GM23248 (cell line): ENCODE data around the gene EDC3. TPM values are rescaled to one million over a fixed set of nuclear protein-coding genes. Genes with fewer than 3 reads are reported as not detected.

ENCODE experiments used
- DNase-seq: peaks from one replicate; pipeline ENCODE4 v3.0.0-alpha.2; 2015
- H2AFZ ChIP-seq: fragments of 200-600 bp; sonication (generic); 2 replicates; pipeline ENCODE4 v1.6.1; 2016; ENCODE audit warnings: antibody characterized with exemption
- H3F3A ChIP-seq: fragments of 200-600 bp; sonication (generic); 2 replicates; pipeline ENCODE4 v1.6.1; 2016; ENCODE audit warnings: mild to moderate bottlenecking, antibody characterized with exemption, mixed run types; ENCODE audit not compliant: insufficient read depth
- H3K27ac ChIP-seq: fragments of 200-600 bp; sonication (generic); 2 replicates; pipeline ENCODE4 v1.5.1; 2016; ENCODE audit warnings: mild to moderate bottlenecking
- H3K27me3 ChIP-seq: fragments of 200-600 bp; sonication (generic); replicated peaks from 2 replicates; pipeline ENCODE4 v1.6.1; 2016; ENCODE audit warnings: mild to moderate bottlenecking; ENCODE audit not compliant: insufficient read depth
- H3K36me3 ChIP-seq: fragments of 200-600 bp; sonication (generic); 2 replicates; pipeline ENCODE4 v1.6.1; 2016; ENCODE audit warnings: low read depth, mild to moderate bottlenecking
- H3K4me1 ChIP-seq: fragments of 200-600 bp; sonication (generic); 2 replicates; pipeline ENCODE4 v1.6.1; 2016; ENCODE audit warnings: mild to moderate bottlenecking; ENCODE audit not compliant: insufficient read depth
- H3K4me2 ChIP-seq: fragments of 200-600 bp; sonication (generic); one replicate; pipeline ENCODE4 v1.6.1; 2016; ENCODE audit warnings: mild to moderate bottlenecking; ENCODE audit not compliant: unreplicated experiment
- H3K4me3 ChIP-seq: fragments of 200-600 bp; sonication (generic); 2 replicates; pipeline ENCODE4 v1.5.1; 2016; ENCODE audit warnings: mild to moderate bottlenecking
- H3K79me2 ChIP-seq: fragments of 200-600 bp; sonication (generic); 2 replicates; pipeline ENCODE4 v1.6.1; 2016; ENCODE audit warnings: mild to moderate bottlenecking; ENCODE audit not compliant: insufficient read depth
- H3K9ac ChIP-seq: fragments of 200-600 bp; sonication (generic); 2 replicates; pipeline ENCODE4 v1.6.1; 2016; ENCODE audit warnings: mild to moderate bottlenecking
- H3K9me2 ChIP-seq: fragments of 200-600 bp; sonication (generic); 2 replicates; pipeline ENCODE4 v1.6.1; 2016; ENCODE audit warnings: mixed run types, mild to moderate bottlenecking, moderate library complexity; ENCODE audit not compliant: insufficient read depth
- H3K9me3 ChIP-seq: fragments of 200-600 bp; sonication (generic); one replicate; pipeline ENCODE4 v1.6.1; 2017; ENCODE audit warnings: low read depth
- H4K20me1 ChIP-seq: fragments of 200-600 bp; sonication (generic); 2 replicates; pipeline ENCODE4 v1.6.0; 2016; ENCODE audit not compliant: insufficient read depth
- EZH2 ChIP-seq: fragments of 200-600 bp; sonication (generic); IDR thresholded peaks from 2 replicates; pipeline ENCODE4 v1.6.1; 2018; ENCODE audit warnings: antibody characterized with exemption, mild to moderate bottlenecking; ENCODE audit not compliant: insufficient read depth, poor library complexity, severe bottlenecking
- EZH2phosphoT487 ChIP-seq: fragments of 200-600 bp; sonication (generic); IDR thresholded peaks from 2 replicates; pipeline ENCODE4 v1.6.1; 2018; ENCODE audit warnings: antibody characterized with exemption, moderate library complexity, mild to moderate bottlenecking, low read depth; ENCODE audit not compliant: insufficient read depth
- WGBS, 2 experiments: methylation state at CpG; one replicate each; pipeline ENCODE4 v1.1.6; 2015 to 2017; ENCODE audit warnings: low lambda C conversion rate in 2 of 2, low coverage in 1 of 2; ENCODE audit errors: missing lambda C conversion rate in 2 of 2; 5-methylcytosine and 5-hydroxymethylcytosine counted together
- in situ Hi-C: fragments of 300-500 bp; cut with MboI; formaldehyde crosslinking; loops from 2 replicates; pipeline ENCODE4 v1.15.0; 2020
- polyA plus RNA-seq: library from polyadenylated mRNA; unstranded; fragments of >200 nt; fragmentation: Nextera tagmentation; extraction: Ambion mirVana; gene quantifications from 2 replicates; pipeline ENCODE4 v1.2.1, GENCODE V29; 2016
- total RNA-seq: library from RNA; depleted of rRNA; stranded (reverse); fragments of >200 nt; shearing (Covaris generic); gene quantifications from 2 replicates; pipeline ENCODE4 v1.2.3, GENCODE V29; 2014

EDC3 gene
- total and polyA plus RNA-seq, 2 experiments from 2014 or later = 13.9 to 21.8 TPM

DNA sequence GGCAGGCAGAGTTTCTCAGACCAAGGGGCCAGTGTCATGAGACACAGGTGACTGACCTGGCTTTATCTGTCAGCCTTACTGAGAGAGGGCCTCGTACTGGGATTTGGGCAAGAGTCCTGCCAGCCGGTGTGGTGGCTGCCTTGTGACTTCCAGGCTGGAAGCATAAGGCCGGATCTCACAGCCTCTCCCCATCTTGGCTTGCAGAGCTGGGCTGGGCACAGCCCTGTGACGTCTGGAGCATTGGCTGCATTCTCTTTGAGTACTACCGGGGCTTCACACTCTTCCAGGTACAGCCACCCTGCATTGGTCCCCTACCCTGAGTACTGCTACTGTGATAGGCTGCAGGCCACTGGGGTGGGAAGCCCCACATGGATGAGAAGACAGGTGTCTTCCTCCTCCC is 68.1 kb downstream of the EDC3 start:
- DNase-seq = no peak
- peaks cover 26% of the 10 kb centered on the region for H3K79me2 ChIP-seq
- H3K9me2 ChIP-seq = no peaks in the 10 kb centered on the region
- TF ChIP-seq EZH2phosphoT487 (no peak), EZH2 (no peak)
- H3K4me3 ChIP-seq = no peak overlapping the region
- H3K9me3 ChIP-seq = no peaks in the 10 kb centered on the region
- H3F3A ChIP-seq = peaks cover 12% of the 10 kb centered on the region; the same call in 1 of the 2 replicates
- H3K4me1 ChIP-seq = no peaks in the 10 kb centered on the region
- in situ Hi-C loops = loop anchor here (10.0 kb wide), 1 partner anchor 253 kb away; no protein-coding TSS in a partner anchor
- 27 to 44% methylated on average over 5 of the region's 5 CpGs for WGBS, 2 experiments
- H3K27ac ChIP-seq = no peak overlapping the region
- H3K9ac ChIP-seq = no peak overlapping the region
- H2AFZ ChIP-seq = no peak overlapping the region
- H3K27me3 ChIP-seq = no peaks in the 10 kb centered on the region
- peaks cover 33% of the 10 kb centered on the region for H3K36me3 ChIP-seq
- H3K4me2 ChIP-seq = no peak overlapping the region
- H4K20me1 ChIP-seq = no peaks in the 10 kb centered on the region

DNA sequence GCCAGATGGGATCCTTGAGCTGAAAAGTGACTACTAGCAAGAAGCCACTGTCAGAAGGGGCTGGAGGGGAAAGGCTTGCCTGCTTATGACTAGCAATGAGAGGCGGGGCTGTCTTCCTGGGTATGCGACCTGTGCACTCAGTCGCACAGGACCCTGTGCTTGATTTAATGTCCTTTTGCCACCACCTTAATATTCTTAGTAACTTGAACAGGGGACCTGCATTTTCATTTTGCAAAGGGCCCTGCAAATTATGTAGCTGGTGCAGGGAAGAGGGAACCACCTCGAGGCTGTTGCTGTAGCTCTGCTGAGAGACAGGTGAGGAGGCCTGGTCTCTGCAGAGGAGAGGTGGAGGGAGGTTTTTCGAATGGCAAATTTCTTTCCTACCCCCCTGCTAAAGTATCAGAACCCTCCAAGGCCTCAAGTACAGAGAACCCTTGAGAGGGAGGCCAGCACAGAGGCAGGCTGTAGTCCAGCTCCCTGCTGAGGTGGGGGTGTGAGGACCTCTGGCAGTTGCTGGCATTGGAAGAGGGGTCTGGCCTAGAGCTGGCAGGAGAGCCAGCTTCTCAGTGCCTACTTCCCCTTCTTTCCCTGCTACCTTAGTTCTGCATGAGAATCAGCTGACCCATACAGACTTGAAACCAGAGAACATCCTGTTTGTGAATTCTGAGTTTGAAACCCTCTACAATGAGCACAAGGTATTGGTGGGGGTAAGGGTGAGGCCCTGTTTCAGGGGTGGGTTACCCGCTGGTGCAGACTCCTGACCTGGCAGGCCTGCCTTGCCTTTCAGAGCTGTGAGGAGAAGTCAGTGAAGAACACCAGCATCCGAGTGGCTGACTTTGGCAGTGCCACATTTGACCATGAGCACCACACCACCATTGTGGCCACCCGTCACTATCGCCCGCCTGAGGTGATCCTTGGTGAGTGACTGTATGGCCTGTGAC is 68.8 kb downstream of the EDC3 start:
- no peak for TF ChIP-seq EZH2
- no peak for TF ChIP-seq EZH2phosphoT487
- H3K36me3 ChIP-seq = peaks cover 39% of the 10 kb centered on the region
- no peak overlapping the region for H2AFZ ChIP-seq
- no peaks in the 10 kb centered on the region for H3K9me3 ChIP-seq
- no peak overlapping the region for H3K9ac ChIP-seq
- no peak overlapping the region for H3K4me2 ChIP-seq
- H4K20me1 ChIP-seq = no peaks in the 10 kb centered on the region; the same call in 1 of the 2 replicates
- H3K4me3 ChIP-seq = no peak overlapping the region
- no peaks in the 10 kb centered on the region for H3K4me1 ChIP-seq
- H3F3A ChIP-seq = peaks cover 12% of the 10 kb centered on the region; the same call in 1 of the 2 replicates
- in situ Hi-C loops = loop anchor here (10.0 kb wide), 1 partner anchor 252 kb away; no protein-coding TSS in a partner anchor
- no peaks in the 10 kb centered on the region for H3K27me3 ChIP-seq
- WGBS, 2 experiments = 74 to 79% methylated on average over 10 of the region's 10 CpGs
- no peak for DNase-seq
- no peaks in the 10 kb centered on the region for H3K9me2 ChIP-seq
- H3K27ac ChIP-seq = no peak overlapping the region
- H3K79me2 ChIP-seq = peaks cover 33% of the 10 kb centered on the region

GRCh38 chr15:74626336-74626735 is 69.5 kb downstream of the EDC3 start:
- peaks cover 46% of the 10 kb centered on the region for H3K36me3 ChIP-seq
- no peak overlapping the region for H2AFZ ChIP-seq
- peaks cover 12% of the 10 kb centered on the region; the same call in 1 of the 2 replicates for H3F3A ChIP-seq
- DNase-seq = no peak
- WGBS, 2 experiments = 91 to 93% methylated on average over 7 of the region's 7 CpGs
- H3K9me2 ChIP-seq = no peaks in the 10 kb centered on the region
- no peak overlapping the region for H3K9ac ChIP-seq
- TF ChIP-seq EZH2 (no peak), EZH2phosphoT487 (no peak)
- H3K27ac ChIP-seq = no peak overlapping the region
- no peaks in the 10 kb centered on the region for H3K4me1 ChIP-seq
- in situ Hi-C loops = loop anchor here (10.0 kb wide), 1 partner anchor 252 kb away; no protein-coding TSS in a partner anchor
- no peaks in the 10 kb centered on the region for H3K27me3 ChIP-seq
- no peaks in the 10 kb centered on the region for H3K9me3 ChIP-seq
- H3K79me2 ChIP-seq = peaks cover 40% of the 10 kb centered on the region
- H4K20me1 ChIP-seq = peaks cover 3% of the 10 kb centered on the region; the same call in 1 of the 2 replicates
- H3K4me3 ChIP-seq = no peak overlapping the region
- H3K4me2 ChIP-seq = no peak overlapping the region

- Histone ChIP-seq H3F3A (peaks cover 7% of the 10 kb centered on the region; the same call in 1 of the 2 replicates), H3K4me1 (no peaks in the 10 kb centered on the region), H2AFZ (no peak overlapping the region), H4K20me1 (peaks cover 4% of the 10 kb centered on the region; the same call in 1 of the 2 replicates), H3K4me3 (no peak overlapping the region), H3K9me3 (no peaks in the 10 kb centered on the region), H3K4me2 (no peak overlapping the region), H3K79me2 (peaks cover 46% of the 10 kb centered on the region), H3K36me3 (peaks cover 46% of the 10 kb centered on the region), H3K9me2 (no peaks in the 10 kb centered on the region), H3K27me3 (no peaks in the 10 kb centered on the region), H3K27ac (no peak overlapping the region), H3K9ac (no peak overlapping the region)
- in situ Hi-C loops = loop anchor here (10.0 kb wide), 1 partner anchor 251 kb away; no protein-coding TSS in a partner anchor
- DNase-seq = no peak
- 64 to 67% methylated on average over 6 of the region's 6 CpGs for WGBS, 2 experiments
- TF ChIP-seq EZH2phosphoT487 = no peak
- TF ChIP-seq EZH2 = no peak
Measured at GRCh38 chr15:74625693-74626092, 70.1 kb downstream of the EDC3 start.
